Measurements from ENCODE around the gene ESRRA.

Gene ESRRA

GRCh38 chr11:64316672-64317324 is 11.5 kb downstream of the ESRRA start:
- Histone ChIP-seq H3K9me3 (no peaks in the 10 kb centered on the region), H3K27ac (peak overlapping the region; percentile 96), H3K4me3 (ENCODE audit: low read depth in 1 of 2, low read length in 1 of 2) (peak overlapping the region; percentile 75 to 81), H3K36me3 (peaks cover 53% of the 10 kb centered on the region), H3K27me3 (no peaks in the 10 kb centered on the region), H3K4me1 (ENCODE audit: control insufficient read depth in 1 of 2, insufficient read depth in 1 of 2, low read depth in 1 of 2, low read length in 1 of 2) (peaks cover 26 to 31% of the 10 kb centered on the region in 2 experiments)
- TF ChIP-seq CTCF (IDR thresholded peaks at IDR 0.05) = no peak

DNA sequence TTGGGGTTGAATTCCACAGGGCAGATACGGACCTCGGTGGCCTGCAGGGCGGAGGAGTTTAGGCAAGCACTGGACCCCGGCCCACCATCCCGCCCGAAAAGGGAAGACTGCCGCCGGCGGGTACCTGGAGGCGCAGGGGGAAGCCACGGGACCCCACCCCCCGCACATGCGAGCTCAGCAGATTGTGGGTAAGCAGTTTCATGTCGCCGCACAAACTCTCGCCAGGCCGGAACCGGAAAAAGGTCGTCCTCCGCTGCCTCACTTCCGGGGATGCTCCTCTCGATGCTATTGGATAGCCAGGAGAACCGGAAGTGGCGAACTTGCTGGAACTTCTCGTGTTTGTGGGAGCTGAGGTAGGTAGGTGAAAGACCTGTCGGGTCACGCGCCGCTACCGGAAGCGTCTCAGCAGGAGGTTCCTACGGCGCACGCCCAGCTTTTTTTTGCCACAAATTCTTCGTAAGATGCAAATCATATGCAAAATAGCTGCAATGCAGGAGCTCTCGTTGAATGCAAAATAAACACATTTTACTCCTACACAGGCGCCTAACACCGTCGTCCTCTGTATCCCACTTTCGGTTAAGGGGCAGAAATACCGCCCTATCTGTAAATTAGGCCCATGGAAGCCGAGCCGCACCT is 12.1 kb downstream of the ESRRA start, which contains the start of gene TRMT112:
Gene TRMT112 (minus strand): TSS at position 235 of the 636 bp plus-strand sequence. CDS start 33 bp downstream, at position 202.
- Histone ChIP-seq H3K9me3 (no peaks in the 10 kb centered on the region), H3K4me1 (ENCODE audit: control insufficient read depth in 1 of 2, insufficient read depth in 1 of 2, low read depth in 1 of 2, low read length in 1 of 2) (peaks cover 26 to 31% of the 10 kb centered on the region in 2 experiments), H3K27ac (peak within 1 kb of the TSS; percentile 96), H3K27me3 (no peaks in the 10 kb centered on the region), H3K36me3 (peaks cover 55% of the 10 kb centered on the region), H3K4me3 (ENCODE audit: low read depth in 1 of 2, low read length in 1 of 2) (peak within 1 kb of the TSS; percentile 75 to 81)
- no peak for TF ChIP-seq CTCF (IDR thresholded peaks at IDR 0.05)

GRCh38 chr11:64317961-64318765 is 12.8 kb downstream of the ESRRA start, which contains the start of gene PRDX5:
PRDX5 (plus strand) TSS chr11:64318121; CDS start chr11:64318216, 95 bp downstream.
- Histone ChIP-seq H3K9me3 (no peaks in the 10 kb centered on the region), H3K4me3 (ENCODE audit: low read depth in 1 of 2, low read length in 1 of 2) (peak within 1 kb of the TSS; percentile 75 to 81), H3K27ac (peak within 1 kb of the TSS; percentile 96), H3K27me3 (no peaks in the 10 kb centered on the region), H3K36me3 (peaks cover 60% of the 10 kb centered on the region), H3K4me1 (ENCODE audit: control insufficient read depth in 1 of 2, insufficient read depth in 1 of 2, low read depth in 1 of 2, low read length in 1 of 2) (peaks cover 25 to 31% of the 10 kb centered on the region in 2 experiments)
- peak; percentile 90 for TF ChIP-seq CTCF (IDR thresholded peaks at IDR 0.05)

GRCh38 chr11:64318766-64319761 is 13.7 kb downstream of the ESRRA start:
- Histone ChIP-seq H3K27ac (peak overlapping the region; percentile 96), H3K36me3 (peaks cover 58% of the 10 kb centered on the region), H3K27me3 (no peaks in the 10 kb centered on the region), H3K4me1 (ENCODE audit: control insufficient read depth in 1 of 2, insufficient read depth in 1 of 2, low read depth in 1 of 2, low read length in 1 of 2) (peaks cover 22 to 31% of the 10 kb centered on the region in 2 experiments), H3K4me3 (ENCODE audit: low read depth in 1 of 2, low read length in 1 of 2) (peak overlapping the region; percentile 75 to 81), H3K9me3 (no peaks in the 10 kb centered on the region)
- TF ChIP-seq CTCF (IDR thresholded peaks at IDR 0.05) = no peak
